Measurements from ENCODE around the gene UBE2B.

- TF ChIP-seq FOSL2 (IDR thresholded peaks at IDR 0.05; ENCODE audit: borderline replicate concordance, low read depth): no peak
- no peak for TF ChIP-seq CTCF (IDR thresholded peaks at IDR 0.05)
- no peak for TF ChIP-seq MAX (IDR thresholded peaks at IDR 0.05; ENCODE audit: low read depth)
- no peak for TF ChIP-seq JUND (IDR thresholded peaks at IDR 0.05)
- no peak for TF ChIP-seq TCF12 (IDR thresholded peaks at IDR 0.05)
- TF ChIP-seq CHD2 (IDR thresholded peaks at IDR 0.05; ENCODE audit: low read length, partially characterized antibody): no peak
- TF ChIP-seq EP300 (IDR thresholded peaks at IDR 0.05; ENCODE audit: borderline replicate concordance in 1 of 2, low read depth in 1 of 2, low read length in 1 of 2): no peak
- no peak for TF ChIP-seq TEAD4 (IDR thresholded peaks at IDR 0.05; ENCODE audit: borderline replicate concordance, insufficient read depth)
Measured at GRCh38 chr5:134387443-134387842, 16.1 kb downstream of the UBE2B start.
